Measurements from ENCODE around the gene GCGR. TPM values are rescaled to one million over a fixed set of nuclear protein-coding genes. Genes with fewer than 3 reads are reported as not detected.

Gene GCGR
- total RNA-seq = not detected in 2 replicates

GRCh38 chr17:81803728-81804558 lies at the start of gene GCGR:
Gene GCGR, plus strand, starts transcription at chr17:81804150. Its CDS starts 4,869 bp downstream, at chr17:81809019.
- no peak within 1 kb of the TSS for H3K4me3 ChIP-seq (ENCODE audit: low read depth, low read length)
- TF ChIP-seq, protein P1, sequence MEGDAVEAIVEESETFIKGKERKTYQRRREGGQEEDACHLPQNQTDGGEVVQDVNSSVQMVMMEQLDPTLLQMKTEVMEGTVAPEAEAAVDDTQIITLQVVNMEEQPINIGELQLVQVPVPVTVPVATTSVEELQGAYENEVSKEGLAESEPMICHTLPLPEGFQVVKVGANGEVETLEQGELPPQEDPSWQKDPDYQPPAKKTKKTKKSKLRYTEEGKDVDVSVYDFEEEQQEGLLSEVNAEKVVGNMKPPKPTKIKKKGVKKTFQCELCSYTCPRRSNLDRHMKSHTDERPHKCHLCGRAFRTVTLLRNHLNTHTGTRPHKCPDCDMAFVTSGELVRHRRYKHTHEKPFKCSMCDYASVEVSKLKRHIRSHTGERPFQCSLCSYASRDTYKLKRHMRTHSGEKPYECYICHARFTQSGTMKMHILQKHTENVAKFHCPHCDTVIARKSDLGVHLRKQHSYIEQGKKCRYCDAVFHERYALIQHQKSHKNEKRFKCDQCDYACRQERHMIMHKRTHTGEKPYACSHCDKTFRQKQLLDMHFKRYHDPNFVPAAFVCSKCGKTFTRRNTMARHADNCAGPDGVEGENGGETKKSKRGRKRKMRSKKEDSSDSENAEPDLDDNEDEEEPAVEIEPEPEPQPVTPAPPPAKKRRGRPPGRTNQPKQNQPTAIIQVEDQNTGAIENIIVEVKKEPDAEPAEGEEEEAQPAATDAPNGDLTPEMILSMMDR (conservative IDR thresholded peaks at IDR 0.05; ENCODE audit: low read depth, low read length) = no peak
- DNase-seq (ENCODE audit: low read depth) = no peak

DNA sequence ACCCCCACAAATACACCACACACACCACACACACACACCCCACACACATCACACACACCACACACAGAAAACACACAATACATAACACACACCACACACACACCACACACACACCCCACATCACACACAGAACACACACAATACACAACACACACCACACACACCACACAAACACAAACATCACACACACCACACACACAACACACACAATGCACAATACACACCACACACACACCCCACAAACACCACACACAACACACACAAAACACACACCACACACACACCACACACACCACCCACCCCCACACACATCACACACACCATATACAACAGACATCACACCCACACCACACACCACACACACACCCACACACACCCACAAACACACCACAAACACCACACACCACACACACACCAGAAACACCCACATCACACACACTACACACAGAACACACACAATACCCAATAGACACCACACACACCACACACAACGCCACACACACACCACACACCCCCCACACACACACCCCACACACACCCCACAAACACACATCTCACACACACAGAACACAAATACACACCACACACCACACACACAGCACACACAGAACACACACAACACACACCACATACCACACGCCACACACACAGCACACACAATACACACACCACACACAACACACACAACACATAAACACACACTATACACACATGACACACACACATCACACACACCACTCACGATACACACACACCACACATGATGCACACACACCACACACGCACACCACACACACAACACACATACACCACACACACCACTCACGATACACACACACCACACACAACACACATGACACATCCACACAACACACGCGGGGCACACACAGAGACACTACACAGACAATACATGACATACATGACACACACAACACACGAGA lies 11.0 kb upstream of the GCGR start:
- no peak for DNase-seq (ENCODE audit: low read depth)
- H3K4me3 ChIP-seq (ENCODE audit: low read depth, low read length) = no peak overlapping the region
- TF ChIP-seq, protein P1 (conservative IDR thresholded peaks at IDR 0.05; ENCODE audit: low read depth, low read length) = no peak

GRCh38 chr17:81794074-81794476 lies 9.9 kb upstream of the GCGR start:
- DNase-seq (ENCODE audit: low read depth) = no peak
- TF ChIP-seq, protein P1 (conservative IDR thresholded peaks at IDR 0.05; ENCODE audit: low read depth, low read length) = no peak
- no peak overlapping the region for H3K4me3 ChIP-seq (ENCODE audit: low read depth, low read length)

GRCh38 chr17:81794509-81794908 lies 9.4 kb upstream of the GCGR start:
- TF ChIP-seq, protein P1 (conservative IDR thresholded peaks at IDR 0.05; ENCODE audit: low read depth, low read length) = no peak
- no peak overlapping the region for H3K4me3 ChIP-seq (ENCODE audit: low read depth, low read length)
- no peak for DNase-seq (ENCODE audit: low read depth)

DNA sequence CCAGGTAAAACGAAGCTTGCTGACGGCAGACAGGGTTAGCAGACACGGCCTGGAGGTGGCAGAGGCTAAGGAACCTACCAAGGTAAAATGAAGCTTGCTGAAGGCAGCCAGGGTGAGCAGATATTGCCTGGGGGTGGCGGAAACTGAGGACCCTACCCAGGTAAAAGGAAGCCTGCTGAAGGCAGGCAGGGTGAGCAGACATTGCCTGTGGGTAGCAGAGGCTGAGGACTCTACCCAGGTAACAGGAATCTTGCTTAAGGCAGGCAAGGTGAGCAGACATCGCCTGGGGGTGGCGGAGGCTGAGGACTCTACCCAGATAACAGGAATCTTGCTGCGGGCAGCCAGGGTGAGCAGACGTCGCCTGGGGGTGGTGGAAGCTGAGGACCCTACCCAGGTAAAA lies 2.6 kb upstream of the GCGR start:
- no peak for DNase-seq (ENCODE audit: low read depth)
- no peak overlapping the region for H3K4me3 ChIP-seq (ENCODE audit: low read depth, low read length)
- TF ChIP-seq, protein P1 (conservative IDR thresholded peaks at IDR 0.05; ENCODE audit: low read depth, low read length) = no peak

DNA sequence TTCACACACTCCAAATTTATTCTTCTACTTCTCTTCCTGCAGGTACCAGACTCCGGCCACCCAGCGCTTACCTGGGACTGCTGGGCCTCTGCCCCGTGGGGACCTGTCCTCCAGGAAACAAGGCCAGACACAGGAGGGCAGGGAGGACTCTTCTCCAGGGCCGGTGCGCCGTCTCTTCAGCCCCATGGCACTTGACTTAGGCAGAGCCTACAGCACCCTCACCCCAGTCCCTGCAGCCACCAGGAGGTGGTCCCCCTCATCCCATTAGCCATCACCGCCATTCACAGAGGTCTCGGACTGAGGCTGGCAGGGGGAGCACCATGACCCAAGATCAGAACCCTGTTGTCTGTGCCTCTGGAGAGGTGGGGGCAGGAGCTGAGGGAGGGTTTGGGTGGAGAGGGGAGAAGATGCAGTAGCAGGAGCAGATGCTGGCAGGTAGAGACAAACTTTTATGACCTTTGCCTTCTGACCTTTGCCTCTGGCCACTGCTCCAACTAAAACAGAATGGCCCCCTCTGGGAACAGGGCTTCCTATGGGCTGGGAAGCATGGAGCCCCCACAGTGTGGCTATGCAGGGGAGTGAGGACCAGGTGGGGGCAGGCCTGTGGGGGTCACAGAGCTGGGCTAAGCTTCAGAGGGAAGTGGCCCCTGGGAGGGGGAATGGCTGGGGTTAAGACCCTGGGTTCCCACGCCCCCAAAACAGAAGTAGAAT lies 1.7 kb upstream of the GCGR start:
- no peak for DNase-seq (ENCODE audit: low read depth)
- TF ChIP-seq, protein P1 (conservative IDR thresholded peaks at IDR 0.05; ENCODE audit: low read depth, low read length) = no peak
- no peak overlapping the region for H3K4me3 ChIP-seq (ENCODE audit: low read depth, low read length)

All from epithelial cell of proximal tubule (primary cell).